H1 (cell line): Measurements from ENCODE around the gene LAMP5. TPM values are rescaled to one million over a fixed set of nuclear protein-coding genes. Genes with fewer than 3 reads are reported as not detected.
A peak's percentile ranks its signal among the peaks of the same experiment; 100 is the strongest.

Experiments used
- BACH1 ChIP-seq: IDR thresholded peaks from 2 replicates; pipeline ENCODE4 v1.6.1; 2012; ENCODE audit warnings: low read length, improper control_type of control experiment
- CHD7 ChIP-seq: fragments of 300-600 bp; sonication (generic); IDR thresholded peaks from 2 replicates; pipeline ENCODE4 v1.7.1; 2012; ENCODE audit warnings: low read length, moderate library complexity, mild to moderate bottlenecking, inconsistent platforms; ENCODE audit not compliant: insufficient replicate concordance
- CREB1 ChIP-seq: IDR thresholded peaks from 2 replicates; pipeline ENCODE4 v1.6.1; 2012; ENCODE audit warnings: inconsistent platforms
- CTCF ChIP-seq, 3 experiments: IDR thresholded peaks; 1 replicate in 2 of 3; 2 replicates in 1 of 3; pipeline versions ENCODE4 v1.5.1 to v1.6.1; 2011; ENCODE audit warnings: low read length in 3 of 3, mild to moderate bottlenecking in 3 of 3, inconsistent platforms in 2 of 3, low read depth in 1 of 3, moderate library complexity in 1 of 3; ENCODE audit not compliant: insufficient read depth in 1 of 3; ENCODE audit errors: control extremely low read depth in 1 of 3
- EZH2 ChIP-seq: fragments of 200-600 bp; sonication (generic); IDR thresholded peaks from 2 replicates; pipeline ENCODE4 v1.7.1; 2012; ENCODE audit warnings: low read depth, mild to moderate bottlenecking, moderate library complexity, low read length, inconsistent platforms; ENCODE audit not compliant: severe bottlenecking
- GTF2F1 ChIP-seq: IDR thresholded peaks from 2 replicates; pipeline ENCODE4 v1.6.1; 2012; ENCODE audit warnings: low read depth, low read length, improper control_type of control experiment, borderline replicate concordance
- POLR2AphosphoS5 ChIP-seq: IDR thresholded peaks from 2 replicates; pipeline ENCODE4 v1.6.1; 2011; ENCODE audit warnings: low read depth, low read length
- SP1 ChIP-seq: IDR thresholded peaks from 2 replicates; pipeline ENCODE4 v1.6.1; 2011; ENCODE audit warnings: low read depth, low read length
- SP2 ChIP-seq: IDR thresholded peaks from 2 replicates; pipeline ENCODE4 v1.6.1; 2012; ENCODE audit warnings: mild to moderate bottlenecking, low read length, inconsistent platforms
- TAF1 ChIP-seq: IDR thresholded peaks from 2 replicates; pipeline ENCODE4 v1.6.1; 2011; ENCODE audit warnings: mild to moderate bottlenecking, low read depth, low read length
- polyA plus RNA-seq, 7 experiments: library from polyadenylated mRNA; depleted of rRNA in 3 of 7; stranded (reverse) in 5 of 7; unstranded in 2 of 7; fragments of >200 nt in 5 of 7; fragments of 200-250 nt in 2 of 7; gene quantifications; 1 replicate in 5 of 7; 2 replicates in 1 of 7; 4 replicates in 1 of 7; pipeline versions ENCODE4 v1.2.1 to v1.2.3, GENCODE V29; 2011 to 2013; ENCODE audit warnings: missing spikeins in 2 of 7, mixed read lengths in 2 of 7
- total RNA-seq: library from RNA; stranded (reverse); fragmentation: NEBNext Ultra II Directional; extraction: Animal tissue kit (Norgen Biotek cat#: 25700); gene quantifications from 2 replicates; pipeline ENCODE4 v1.2.1, GENCODE V29; 2021

The LAMP5 gene
- total and polyA plus RNA-seq, 2 of the 8 experiments (the other 6 are each of a cell fraction or from before 2014, with no cell fraction given) = 0.22 to 1.9 TPM

- no peak for TF ChIP-seq CHD7
- TF ChIP-seq POLR2AphosphoS5 = no peak
- TF ChIP-seq BACH1 = 0 out of 2 replicates have a peak, but pooled peaks have one; percentile 17
- no peak for TF ChIP-seq GTF2F1
- TF ChIP-seq EZH2 = peak; percentile 96
- no peak for TF ChIP-seq CTCF (IDR thresholded peaks at IDR 0.05; ENCODE audit: control extremely low read depth in 1 of 3, insufficient read depth in 1 of 3, low read depth in 1 of 3, low read length in 3 of 3)
- TF ChIP-seq SP1 = no peak
- TF ChIP-seq TAF1 = no peak
- no peak for TF ChIP-seq CREB1
- no peak for TF ChIP-seq SP2
These were observed 1.4 kb downstream of the LAMP5 start (continued) for GRCh38 chr20:9515741-9516233.
